Neuron (in vitro differentiated cells): Measurements from ENCODE around the gene SYTL3.
"Not testable (repeated sequence)": the region's sequence is repeated elsewhere in the genome, so short reads cannot be mapped to it uniquely, and the experiment has no call there.

Experiments used
- H2AFZ ChIP-seq: one replicate; pipeline ENCODE4 v1.6.1; 2013; ENCODE audit warnings: low read depth, mild to moderate bottlenecking, inconsistent platforms, low read length, moderate library complexity
- H3K27me3 ChIP-seq: one replicate; pipeline ENCODE4 v1.6.1; 2013; ENCODE audit warnings: low read length; ENCODE audit not compliant: insufficient read depth
- H3K36me3 ChIP-seq: one replicate; pipeline ENCODE4 v1.6.1; 2013; ENCODE audit warnings: low read length; ENCODE audit not compliant: insufficient read depth
- H3K4me1 ChIP-seq: one replicate; pipeline ENCODE4 v1.6.1; 2013; ENCODE audit warnings: low read length; ENCODE audit not compliant: insufficient read depth
- H3K4me3 ChIP-seq: 2 replicates; pipeline ENCODE4 v1.5.1; 2013; ENCODE audit warnings: mild to moderate bottlenecking, low read length, moderate library complexity
- H3K9me3 ChIP-seq: one replicate; pipeline ENCODE4 v1.6.1; 2013; ENCODE audit warnings: low read length

The SYTL3 gene

DNA sequence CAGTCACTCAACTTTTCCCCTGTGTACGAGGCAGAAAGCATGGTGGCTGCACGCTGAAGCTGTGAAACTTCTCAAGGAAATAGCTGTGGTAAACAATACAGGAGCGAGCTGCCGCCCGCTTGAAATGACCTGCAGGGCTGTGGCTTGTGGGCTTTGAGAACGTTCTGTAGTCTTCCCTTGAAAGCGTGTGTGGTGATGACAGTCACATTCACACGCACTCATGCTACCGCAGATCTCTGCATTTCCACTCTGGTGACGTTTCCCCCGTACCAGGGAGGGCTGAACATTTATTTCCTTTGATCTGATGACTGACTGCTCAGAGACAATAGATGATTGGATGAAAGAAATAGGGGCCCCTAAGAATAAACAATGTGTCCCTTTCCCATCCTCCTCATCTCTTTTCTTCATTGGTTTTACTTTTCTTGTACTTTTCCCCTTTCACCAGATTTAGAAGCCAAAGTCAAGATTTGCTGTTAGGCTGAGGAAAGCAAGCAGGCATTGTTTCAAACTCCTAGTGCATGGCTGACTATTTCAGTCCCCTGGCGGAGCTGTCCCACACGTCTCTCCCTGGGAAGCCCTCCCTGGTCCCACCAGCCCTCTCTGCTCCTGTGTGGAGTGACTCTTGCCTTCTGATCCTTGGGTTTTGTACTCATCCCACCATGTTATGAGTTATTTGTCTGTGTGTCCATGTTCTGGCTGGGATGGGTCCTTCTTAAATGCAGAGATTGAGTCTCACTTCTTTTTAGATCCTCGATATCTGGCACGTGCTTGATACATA is 3.9 kb downstream of the SYTL3 start:
- peaks cover 9% of the 10 kb centered on the region for H3K4me1 ChIP-seq
- H3K36me3 ChIP-seq = no peaks in the 10 kb centered on the region
- no peak overlapping the region for H2AFZ ChIP-seq
- H3K9me3 ChIP-seq = no peaks in the 10 kb centered on the region
- H3K4me3 ChIP-seq = no peak overlapping the region
- H3K27me3 ChIP-seq = peaks cover 6% of the 10 kb centered on the region

DNA sequence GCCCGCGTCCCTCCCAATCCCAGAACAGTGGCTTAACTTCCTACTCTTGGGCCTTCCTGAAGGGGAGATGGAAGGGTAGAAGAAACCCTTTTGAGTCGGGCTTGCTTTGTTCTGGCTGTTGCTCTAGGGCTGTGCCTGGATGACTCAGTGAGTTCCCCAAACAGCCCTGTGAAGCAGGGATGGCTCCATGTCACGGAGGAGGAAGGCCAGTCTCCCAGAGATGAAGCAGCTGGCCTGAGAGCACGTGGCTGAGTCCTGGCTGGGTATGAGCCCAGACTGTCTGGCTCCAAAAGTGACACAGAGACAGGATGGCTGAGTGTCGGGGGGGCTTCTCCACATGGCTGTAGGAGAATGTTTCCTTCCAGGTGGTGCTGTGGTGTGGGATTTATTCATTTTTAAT is 4.6 kb downstream of the SYTL3 start:
- H3K4me3 ChIP-seq = no peak overlapping the region

DNA sequence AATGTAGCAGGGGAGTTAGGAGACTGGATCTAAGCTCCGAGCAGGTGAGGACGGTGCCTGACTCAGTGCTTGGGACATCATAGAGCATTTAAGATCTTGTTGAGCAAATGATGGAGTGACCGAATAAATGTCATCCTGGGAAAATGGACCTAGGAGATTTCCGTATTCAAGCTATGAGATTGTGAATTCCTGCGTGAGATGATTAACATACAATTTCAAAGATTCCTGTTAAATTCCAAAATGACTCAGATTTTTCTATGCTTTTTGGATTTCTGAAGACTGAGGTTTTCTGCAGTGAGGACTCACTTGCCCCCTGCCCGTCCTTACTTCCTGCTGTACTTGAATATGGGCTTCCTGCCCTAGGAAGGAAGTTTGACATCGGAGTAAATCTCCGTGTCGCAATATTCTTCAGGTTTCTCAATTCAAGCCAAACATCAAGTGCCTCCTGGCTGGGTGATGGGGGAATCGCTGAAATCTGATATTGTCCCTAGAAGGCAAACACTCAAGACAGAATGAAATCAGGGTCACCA is 5.2 kb downstream of the SYTL3 start:
- H3K27me3 ChIP-seq = no peaks in the 10 kb centered on the region
- H3K4me3 ChIP-seq = no peak overlapping the region
- peaks cover 9% of the 10 kb centered on the region for H3K4me1 ChIP-seq
- H3K9me3 ChIP-seq = no peaks in the 10 kb centered on the region
- no peak overlapping the region for H2AFZ ChIP-seq
- no peaks in the 10 kb centered on the region for H3K36me3 ChIP-seq

More for the DNA sequence above, 4.6 kb downstream of the SYTL3 start:
- no peaks in the 10 kb centered on the region for H3K9me3 ChIP-seq
- no peak overlapping the region for H2AFZ ChIP-seq
- H3K4me1 ChIP-seq = peaks cover 9% of the 10 kb centered on the region
- H3K36me3 ChIP-seq = no peaks in the 10 kb centered on the region
- peaks cover 3% of the 10 kb centered on the region for H3K27me3 ChIP-seq

DNA sequence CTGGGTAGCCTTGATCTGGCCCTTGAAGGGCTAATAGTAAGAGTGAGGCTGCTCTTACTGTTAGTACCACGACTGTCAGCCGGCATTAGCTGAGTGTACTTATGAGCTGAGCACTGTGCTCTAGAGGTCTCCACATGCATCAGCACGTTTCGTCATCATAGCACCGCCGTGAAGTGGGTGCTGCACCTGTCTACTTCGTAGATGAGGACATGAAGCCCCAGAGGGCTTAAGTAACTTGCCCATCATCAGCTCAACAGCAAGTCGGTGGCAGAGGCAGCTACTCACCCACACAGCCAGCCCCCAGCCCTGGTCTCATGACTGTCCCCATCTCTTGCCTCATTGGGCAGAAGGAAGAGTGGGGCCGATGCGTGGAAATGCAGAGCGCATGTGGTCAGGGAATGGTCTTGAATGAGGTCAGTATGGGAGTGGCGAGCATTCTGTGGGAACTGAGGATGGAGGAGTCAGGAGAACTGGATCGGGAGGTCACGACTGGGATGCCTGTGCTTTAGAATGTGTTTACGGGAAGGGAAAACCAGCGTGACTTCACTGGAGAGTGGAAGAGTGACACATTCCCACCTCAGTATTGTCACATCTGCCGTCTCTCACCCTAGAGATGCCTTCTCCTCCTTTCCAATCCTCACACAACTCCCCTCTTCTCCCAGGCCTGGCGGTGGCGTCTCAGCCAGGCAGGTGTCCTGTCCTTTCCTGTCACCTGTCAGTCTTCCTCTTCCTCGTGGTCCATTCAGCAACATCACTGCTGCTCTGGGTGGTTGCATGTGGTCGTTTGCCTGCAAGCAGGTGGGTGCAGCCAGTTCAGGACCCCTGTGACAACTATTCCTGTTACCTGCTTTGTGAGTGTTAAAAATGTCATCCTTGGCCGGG is 6.0 kb downstream of the SYTL3 start:
- peaks cover 9% of the 10 kb centered on the region for H3K4me1 ChIP-seq
- H3K9me3 ChIP-seq = no peaks in the 10 kb centered on the region
- H2AFZ ChIP-seq = no peak overlapping the region
- H3K27me3 ChIP-seq = no peaks in the 10 kb centered on the region
- H3K4me3 ChIP-seq = no peak overlapping the region
- H3K36me3 ChIP-seq = no peaks in the 10 kb centered on the region

DNA sequence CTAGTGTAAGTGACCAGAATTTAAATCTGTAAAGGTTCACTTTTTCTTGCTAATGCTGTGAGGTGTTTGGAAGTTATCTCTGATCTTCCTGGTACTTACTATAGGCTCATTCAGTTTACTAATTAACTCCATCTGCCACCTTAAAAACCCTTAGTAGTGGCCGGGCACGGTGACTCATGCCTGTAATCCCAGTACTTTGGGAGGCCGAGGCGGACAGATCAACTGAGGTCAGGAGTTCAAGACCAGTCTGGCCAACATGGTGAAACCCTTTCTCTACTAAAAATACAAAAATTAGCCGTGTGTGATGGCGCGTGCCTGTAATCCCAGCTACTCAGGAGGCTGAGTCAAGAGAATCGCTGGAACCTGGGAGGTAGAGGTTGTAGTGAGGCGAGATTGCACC is 7.1 kb downstream of the SYTL3 start:
- not testable (repeated sequence) for H3K27me3 ChIP-seq, H3K36me3 ChIP-seq, H3K4me3 ChIP-seq, H2AFZ ChIP-seq, H3K9me3 ChIP-seq, H3K4me1 ChIP-seq

DNA sequence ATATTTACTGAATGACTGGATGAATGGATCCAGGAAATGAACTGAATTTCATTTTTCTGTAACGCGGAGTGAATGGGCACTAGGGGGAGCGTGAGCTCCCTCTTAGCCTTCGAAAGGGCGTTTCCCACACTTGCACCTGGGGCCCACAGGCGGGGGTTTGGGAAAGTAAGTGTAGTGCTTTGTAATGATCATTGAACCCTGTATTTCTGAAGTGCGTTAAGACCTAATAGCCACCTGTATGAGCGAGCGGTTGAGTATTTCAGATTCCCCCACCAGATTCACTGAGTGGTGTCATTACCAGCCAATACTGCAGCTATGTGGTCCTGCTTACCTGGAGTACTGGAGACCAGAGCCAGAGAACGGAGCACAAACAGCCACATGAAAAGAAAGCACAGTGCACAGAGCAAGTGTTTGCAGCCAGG is 10.5 kb downstream of the SYTL3 start:
- no peak overlapping the region for H2AFZ ChIP-seq
- no peak overlapping the region for H3K4me3 ChIP-seq
- no peaks in the 10 kb centered on the region for H3K9me3 ChIP-seq
- peaks cover 25% of the 10 kb centered on the region for H3K27me3 ChIP-seq
- H3K36me3 ChIP-seq = no peaks in the 10 kb centered on the region
- peaks cover 4% of the 10 kb centered on the region for H3K4me1 ChIP-seq

DNA sequence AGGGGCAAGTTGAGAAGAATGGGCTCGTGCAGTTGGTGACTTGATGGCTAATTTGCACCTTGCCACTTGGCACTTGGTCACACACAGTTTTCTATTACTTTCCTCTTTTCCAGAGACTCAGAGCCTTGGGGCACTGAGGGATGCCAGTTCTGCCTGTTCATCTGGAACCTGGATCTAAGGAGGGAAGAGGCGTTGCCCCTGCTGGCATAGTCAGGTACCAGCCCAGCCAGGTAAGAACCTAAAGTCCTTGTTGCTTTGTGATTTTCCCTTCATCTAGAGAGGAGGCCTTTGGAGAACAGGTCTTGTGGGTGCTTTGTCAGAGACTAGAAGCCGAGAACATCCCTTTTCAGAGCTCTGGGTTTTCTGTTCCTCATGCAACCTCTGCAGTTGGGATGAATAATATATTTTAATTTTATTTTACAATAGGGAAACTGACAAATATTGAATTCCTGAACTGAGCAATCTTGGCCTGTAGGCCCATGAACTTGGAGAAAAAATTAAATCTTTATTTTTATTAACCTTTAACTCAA is 11.4 kb downstream of the SYTL3 start:
- Histone ChIP-seq H3K27me3 (peaks cover 25% of the 10 kb centered on the region), H3K36me3 (no peaks in the 10 kb centered on the region), H3K9me3 (no peaks in the 10 kb centered on the region), H2AFZ (no peak overlapping the region), H3K4me1 (peaks cover 4% of the 10 kb centered on the region), H3K4me3 (no peak overlapping the region)

DNA sequence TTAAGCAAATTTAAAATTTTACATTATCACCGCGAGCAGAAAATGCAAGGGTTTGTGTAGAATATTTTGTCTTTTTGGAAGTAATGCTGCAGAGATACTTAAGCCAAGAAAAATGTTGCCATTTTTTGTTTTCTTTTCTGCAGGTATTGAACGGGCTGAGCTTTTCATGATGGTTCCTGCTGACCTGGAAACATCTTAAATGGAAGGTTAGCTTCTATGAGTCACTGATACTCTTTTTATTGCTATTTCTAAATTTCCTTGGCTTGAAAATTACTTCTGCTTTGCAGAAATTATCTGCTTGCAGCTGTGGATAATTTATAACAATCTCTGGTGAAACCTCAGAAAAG is 12.7 kb downstream of the SYTL3 start:
- Histone ChIP-seq H3K4me1 (peaks cover 4% of the 10 kb centered on the region), H3K4me3 (no peak overlapping the region), H3K36me3 (no peaks in the 10 kb centered on the region), H3K27me3 (peaks cover 35% of the 10 kb centered on the region), H3K9me3 (no peaks in the 10 kb centered on the region), H2AFZ (no peak overlapping the region)

DNA sequence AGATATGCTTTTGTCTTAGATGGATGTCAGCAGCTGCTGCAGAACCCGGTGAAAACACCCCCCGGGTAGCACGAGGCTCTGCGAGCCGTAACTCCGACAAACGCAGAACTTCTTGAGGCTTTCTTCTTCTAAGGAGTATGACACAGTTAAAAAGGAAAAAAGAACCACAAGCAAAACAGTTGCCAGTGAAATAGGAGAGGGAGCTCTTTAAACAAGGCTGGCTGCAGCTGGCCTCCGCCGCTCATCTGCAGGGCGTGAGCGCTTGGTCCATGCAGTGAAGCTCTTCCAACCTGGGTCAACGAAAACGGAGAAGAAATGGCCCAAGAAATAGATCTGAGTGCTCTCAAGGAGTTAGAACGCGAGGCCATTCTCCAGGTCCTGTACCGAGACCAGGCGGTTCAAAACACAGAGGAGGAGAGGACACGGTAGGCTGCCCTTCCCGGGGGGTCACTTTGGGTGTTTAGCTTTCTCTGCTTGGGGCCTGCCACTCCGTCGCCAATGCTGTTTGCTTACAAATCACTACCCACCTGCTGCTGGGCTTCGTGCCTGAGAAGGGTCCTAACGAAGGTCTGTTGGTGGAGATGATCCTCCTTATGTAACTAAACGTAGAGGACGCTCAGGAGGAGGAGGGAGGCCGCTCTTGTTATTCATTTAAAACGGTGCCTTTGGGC is 13.2 kb downstream of the SYTL3 start:
- Histone ChIP-seq H3K36me3 (no peaks in the 10 kb centered on the region), H3K4me3 (no peak overlapping the region), H3K9me3 (no peaks in the 10 kb centered on the region), H3K27me3 (peaks cover 38% of the 10 kb centered on the region), H2AFZ (no peak overlapping the region), H3K4me1 (peaks cover 4% of the 10 kb centered on the region)

DNA sequence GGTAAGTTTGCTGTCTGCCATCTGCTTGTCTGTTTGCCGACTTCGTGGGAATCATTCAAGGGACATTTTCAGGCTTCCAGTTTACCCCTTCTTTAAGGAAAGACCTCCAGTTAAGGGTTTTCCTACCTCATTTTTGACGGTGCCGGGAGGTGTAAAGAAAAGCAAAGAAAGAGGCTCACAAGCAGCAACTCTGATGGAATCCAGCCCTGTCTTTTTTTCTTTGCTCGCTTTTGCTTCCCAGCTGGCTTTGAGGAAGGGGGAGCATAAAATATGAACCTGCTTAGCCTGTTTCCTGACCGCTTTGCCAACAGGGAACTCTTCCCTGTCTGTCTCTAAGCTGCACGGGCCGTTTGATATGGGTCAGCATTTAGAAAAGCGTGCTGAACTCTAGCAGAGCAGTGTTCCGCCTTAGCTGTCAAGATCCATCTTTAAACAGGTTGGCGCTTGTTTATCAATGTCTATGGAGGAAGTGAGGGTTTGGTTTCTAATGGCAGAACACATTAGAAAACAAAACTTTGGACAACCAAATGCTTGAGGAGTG is 13.8 kb downstream of the SYTL3 start:
- peaks cover 4% of the 10 kb centered on the region for H3K4me1 ChIP-seq
- peaks cover 41% of the 10 kb centered on the region for H3K27me3 ChIP-seq
- H3K4me3 ChIP-seq = no peak overlapping the region
- no peak overlapping the region for H2AFZ ChIP-seq
- no peaks in the 10 kb centered on the region for H3K36me3 ChIP-seq
- no peaks in the 10 kb centered on the region for H3K9me3 ChIP-seq

DNA sequence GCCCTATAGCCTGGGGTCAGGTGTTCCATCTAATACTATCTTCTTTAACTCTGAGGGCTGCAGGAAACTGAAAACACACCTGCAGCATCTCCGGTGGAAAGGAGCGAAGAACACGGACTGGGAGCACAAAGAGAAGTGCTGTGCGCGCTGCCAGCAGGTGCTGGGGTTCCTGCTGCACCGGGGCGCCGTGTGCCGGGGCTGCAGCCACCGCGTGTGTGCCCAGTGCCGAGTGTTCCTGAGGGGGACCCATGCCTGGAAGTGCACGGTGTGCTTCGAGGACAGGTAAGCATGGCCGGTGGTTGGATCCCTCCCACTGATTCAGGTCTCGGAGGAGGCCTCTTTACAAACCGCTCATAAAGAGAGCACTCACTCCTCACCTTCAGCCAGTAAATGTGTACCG is 15.5 kb downstream of the SYTL3 start:
- Histone ChIP-seq H3K4me3 (no peak overlapping the region), H3K4me1 (peaks cover 4% of the 10 kb centered on the region), H3K9me3 (no peaks in the 10 kb centered on the region), H2AFZ (no peak overlapping the region), H3K27me3 (peaks cover 45% of the 10 kb centered on the region), H3K36me3 (no peaks in the 10 kb centered on the region)

DNA sequence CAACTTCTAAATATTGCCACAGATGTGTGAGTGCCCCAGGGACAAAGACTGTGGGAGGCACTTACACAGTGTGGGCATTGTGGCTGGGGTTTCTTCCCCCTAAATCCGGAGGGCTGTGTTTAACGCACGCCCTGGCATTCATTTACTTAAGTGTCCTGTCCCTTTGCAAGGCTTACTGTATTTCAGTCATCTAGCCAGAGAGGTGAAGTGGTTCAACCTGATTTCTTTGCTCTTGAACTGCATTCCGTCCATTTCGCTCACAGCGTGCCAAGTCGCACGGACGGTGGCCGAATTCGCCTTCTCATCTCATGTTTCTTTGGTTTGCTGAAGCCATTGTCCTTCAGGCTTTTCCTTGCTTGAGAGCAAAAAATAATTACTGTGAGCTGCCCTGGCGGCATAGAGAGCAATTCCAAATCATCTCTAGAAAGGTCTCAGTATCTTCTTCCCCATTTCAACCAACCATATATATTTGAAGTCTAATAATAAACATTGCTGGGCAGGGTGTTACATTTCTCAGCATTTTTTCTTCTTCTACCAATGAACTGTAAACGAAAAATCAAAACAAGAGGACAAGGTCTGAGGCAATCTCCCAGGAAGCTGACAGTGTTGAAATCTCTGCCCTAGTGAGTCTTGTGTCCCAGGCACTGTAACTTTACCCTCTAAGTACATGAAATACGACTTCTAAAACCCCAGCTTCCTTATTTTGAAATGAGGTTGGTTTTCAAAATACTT is 16.9 kb downstream of the SYTL3 start:
- H3K27me3 ChIP-seq = peaks cover 45% of the 10 kb centered on the region
- no peak overlapping the region for H3K4me3 ChIP-seq
- peaks cover 4% of the 10 kb centered on the region for H3K4me1 ChIP-seq
- no peak overlapping the region for H2AFZ ChIP-seq
- no peaks in the 10 kb centered on the region for H3K9me3 ChIP-seq
- H3K36me3 ChIP-seq = no peaks in the 10 kb centered on the region
